SK-N-MC (cell line): Measurements from ENCODE around the gene KL.

Source experiments
- DNase-seq: peaks from one replicate; pipeline ENCODE4 v3.0.0-alpha.2; 2011; ENCODE audit warnings: low read depth, low spot score
- H3K27ac ChIP-seq: fragments of 200-600 bp; sonication (generic); 2 replicates; pipeline ENCODE4 v1.5.1; 2016; ENCODE audit warnings: mixed run types
- H3K36me3 ChIP-seq: fragments of 200-600 bp; sonication (generic); 2 replicates; pipeline ENCODE4 v1.6.1; 2017; ENCODE audit warnings: antibody characterized with exemption, low read length, mixed read lengths; ENCODE audit not compliant: insufficient read depth
- H3K4me3 ChIP-seq: fragments of 200-600 bp; sonication (generic); 2 replicates; pipeline ENCODE4 v1.5.1; 2016
- H3K9ac ChIP-seq: fragments of 200-600 bp; sonication (generic); 2 replicates; pipeline ENCODE4 v1.8.0; 2017; ENCODE audit warnings: mixed run types, mixed read lengths; ENCODE audit not compliant: insufficient read length
- H3K9me3 ChIP-seq: fragments of 200-600 bp; sonication (generic); 2 replicates; pipeline ENCODE4 v1.6.1; 2017; ENCODE audit warnings: low read depth, mild to moderate bottlenecking, antibody characterized with exemption, low read length, moderate library complexity, mixed read lengths
- EZH2 ChIP-seq: fragments of 200-600 bp; sonication (generic); IDR thresholded peaks from one replicate; pipeline ENCODE4 v1.6.1; 2017; ENCODE audit warnings: antibody characterized with exemption
- FOXP2 ChIP-seq: optimal IDR thresholded peaks from 2 replicates; pipeline ENCODE3; 2011; ENCODE audit warnings: mild to moderate bottlenecking, moderate library complexity; ENCODE audit not compliant: insufficient read depth; ENCODE audit errors: extremely low read length, control extremely low read depth
- POLR2AphosphoS5 ChIP-seq: IDR thresholded peaks from 2 replicates; pipeline ENCODE4 v1.6.1; 2012; ENCODE audit warnings: mild to moderate bottlenecking, low read depth, low read length, borderline replicate concordance

KL gene

GRCh38 chr13:33103457-33103856 lies 87.2 kb downstream of the KL start:
- Histone ChIP-seq H3K36me3 (peaks cover 15% of the 10 kb centered on the region; the same call in 1 of the 2 replicates), H3K9me3 (no peaks in the 10 kb centered on the region), H3K27ac (no peak overlapping the region), H3K4me3 (no peak overlapping the region), H3K9ac (no peak overlapping the region)
- TF ChIP-seq EZH2 (no peak), POLR2AphosphoS5 (no peak), FOXP2 (no peak)
- DNase-seq: no peak

GRCh38 chr13:33105387-33106005 lies 89.3 kb downstream of the KL start:
- Histone ChIP-seq H3K9ac (no peak overlapping the region), H3K27ac (no peak overlapping the region), H3K4me3 (no peak overlapping the region), H3K9me3 (no peaks in the 10 kb centered on the region), H3K36me3 (peaks cover 21% of the 10 kb centered on the region)
- no peak for DNase-seq
- TF ChIP-seq POLR2AphosphoS5: no peak
- no peak for TF ChIP-seq EZH2
- no peak for TF ChIP-seq FOXP2

- peaks cover 23% of the 10 kb centered on the region for H3K36me3 ChIP-seq
- TF ChIP-seq EZH2: no peak
- no peak for TF ChIP-seq POLR2AphosphoS5
- no peak for TF ChIP-seq FOXP2
- DNase-seq: no peak
- H3K9me3 ChIP-seq: no peaks in the 10 kb centered on the region
- H3K4me3 ChIP-seq: no peak overlapping the region
- no peak overlapping the region for H3K9ac ChIP-seq
- H3K27ac ChIP-seq: no peak overlapping the region
Observed at GRCh38 chr13:33106656-33107360, 90.6 kb downstream of the KL start.

DNA sequence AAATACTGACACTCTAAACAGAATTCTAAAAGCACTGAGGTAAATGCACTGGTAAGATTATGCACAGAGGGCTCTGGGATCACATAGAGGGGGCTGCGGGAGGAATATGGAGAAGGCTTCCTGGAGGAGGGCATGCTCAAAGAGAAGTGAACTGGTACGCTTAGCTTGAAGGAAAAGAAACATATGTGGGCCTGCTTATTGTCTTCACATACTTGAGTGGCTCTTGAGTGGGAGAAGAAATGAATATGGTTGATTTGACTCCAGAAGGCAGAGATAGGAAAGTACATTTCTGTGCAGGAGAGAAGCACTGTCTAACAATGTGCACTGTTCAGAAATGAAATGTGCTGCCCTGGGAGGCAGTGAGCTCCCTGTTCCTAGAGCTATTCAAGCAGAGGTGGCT lies 91.1 kb downstream of the KL start:
- Histone ChIP-seq H3K9me3 (no peaks in the 10 kb centered on the region), H3K36me3 (peaks cover 23% of the 10 kb centered on the region), H3K27ac (no peak overlapping the region), H3K9ac (no peak overlapping the region), H3K4me3 (no peak overlapping the region)
- DNase-seq: no peak
- TF ChIP-seq POLR2AphosphoS5 (no peak), EZH2 (no peak), FOXP2 (no peak)

- Histone ChIP-seq H3K36me3 (peaks cover 23% of the 10 kb centered on the region), H3K27ac (no peak overlapping the region), H3K9me3 (no peaks in the 10 kb centered on the region), H3K4me3 (no peak overlapping the region), H3K9ac (no peak overlapping the region)
- no peak for DNase-seq
- no peak for TF ChIP-seq POLR2AphosphoS5
- no peak for TF ChIP-seq FOXP2
- no peak for TF ChIP-seq EZH2
Observed at GRCh38 chr13:33108620-33109019, 92.4 kb downstream of the KL start.

DNA sequence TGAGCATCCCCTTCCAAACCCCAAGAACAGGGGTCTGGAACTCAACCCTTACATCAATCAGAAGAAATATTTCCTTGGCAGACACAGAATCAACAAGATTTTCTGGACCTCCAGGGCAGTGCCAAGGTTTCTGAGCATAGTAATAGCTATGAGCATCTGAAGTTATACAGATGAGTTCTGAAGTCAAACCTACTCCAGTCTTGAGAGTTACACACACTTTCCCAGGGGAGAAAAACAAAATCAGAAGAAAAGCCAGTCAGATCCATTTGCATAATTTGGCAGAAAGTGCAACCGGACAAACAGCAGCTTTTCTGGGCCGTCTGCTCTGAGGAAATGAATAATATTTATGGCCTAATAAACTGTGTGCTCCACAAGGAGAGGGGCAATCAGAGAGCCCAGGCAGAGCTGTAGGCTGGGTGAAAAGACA lies 93.1 kb downstream of the KL start:
- H3K27ac ChIP-seq: no peak overlapping the region
- H3K9ac ChIP-seq: no peak overlapping the region
- H3K36me3 ChIP-seq: peaks cover 26% of the 10 kb centered on the region
- TF ChIP-seq EZH2 (no peak), POLR2AphosphoS5 (no peak), FOXP2 (no peak)
- DNase-seq: no peak
- H3K4me3 ChIP-seq: no peak overlapping the region
- no peaks in the 10 kb centered on the region for H3K9me3 ChIP-seq

GRCh38 chr13:33109801-33110200 lies 93.6 kb downstream of the KL start:
- no peak for DNase-seq
- no peak overlapping the region for H3K9ac ChIP-seq
- H3K4me3 ChIP-seq: no peak overlapping the region
- no peak overlapping the region for H3K27ac ChIP-seq
- peaks cover 27% of the 10 kb centered on the region for H3K36me3 ChIP-seq
- no peaks in the 10 kb centered on the region for H3K9me3 ChIP-seq
- TF ChIP-seq POLR2AphosphoS5 (no peak), EZH2 (no peak), FOXP2 (no peak)

DNA sequence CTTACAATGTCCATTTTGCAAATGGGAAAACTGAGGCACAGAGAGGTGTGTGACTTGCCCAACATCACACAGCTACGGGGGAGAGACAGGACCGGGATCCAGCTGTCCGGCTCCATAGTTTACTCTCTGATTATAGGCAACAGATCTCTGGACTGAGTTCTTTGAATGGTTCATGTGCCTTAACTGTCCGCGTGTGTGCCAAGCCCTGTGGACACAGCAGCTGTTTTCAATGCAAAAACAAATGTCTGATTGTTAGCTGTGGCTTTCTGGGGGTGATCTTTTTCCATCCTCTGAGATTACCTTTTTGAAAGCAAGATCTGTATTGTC lies 94.1 kb downstream of the KL start:
- peaks cover 30% of the 10 kb centered on the region for H3K36me3 ChIP-seq
- TF ChIP-seq EZH2: no peak
- no peak for TF ChIP-seq POLR2AphosphoS5
- TF ChIP-seq FOXP2: no peak
- no peak overlapping the region for H3K27ac ChIP-seq
- H3K4me3 ChIP-seq: no peak overlapping the region
- DNase-seq: no peak
- no peak overlapping the region for H3K9ac ChIP-seq
- H3K9me3 ChIP-seq: no peaks in the 10 kb centered on the region
